NCI-H146 (cell line): ENCODE results near the gene SPEM2.
"Not testable (repeated sequence)": the region's sequence is repeated elsewhere in the genome, so short reads cannot be mapped to it uniquely, and the experiment has no call there.

Experiments
- DNase-seq: peaks from one replicate; lab custom pipeline; 2025; lab: John Stamatoyannopoulos, UW

Gene SPEM2

GRCh38 chr17:7474767-7475166 is 49.4 kb downstream of the SPEM2 start:
- not testable (repeated sequence) for DNase-seq

- DNase-seq, result no peak
Measured at GRCh38 chr17:7475764-7476422, 50.5 kb downstream of the SPEM2 start.

GRCh38 chr17:7476494-7476893 is 51.1 kb downstream of the SPEM2 start:
- no peak for DNase-seq

GRCh38 chr17:7476951-7477350 is 51.5 kb downstream of the SPEM2 start:
- no peak for DNase-seq
